Panc1 (cell line): Measurements from ENCODE around the gene ACOT2. TPM values are rescaled to one million over a fixed set of nuclear protein-coding genes. Genes with fewer than 3 reads are reported as not detected.
"Not testable (repeated sequence)": the region's sequence is repeated elsewhere in the genome, so short reads cannot be mapped to it uniquely, and the experiment has no call there.

Experiments used
- ATAC-seq: fragments of 200-7000 bp; cut with Tn5 transposase; 2 replicates; pipeline ENCODE4 v1.9.1; 2020; ENCODE audit warnings: mild to moderate bottlenecking, moderate library complexity
- BruUV-seq: library from RNA; stranded (reverse); fragments of 400-500 nt; replicated peaks from 2 replicates; lab custom pipeline; 2021; lab: Mats Ljungman, UMichigan
- CTCF ChIA-PET: fragments of 300-600 bp; sonication (Branson Sonifier 250); formaldehyde crosslinking; loops from one replicate; lab custom pipeline; 2022; ENCODE audit warnings: antibody characterized with exemption; lab: Charles Lee
- POLR2A ChIA-PET: fragments of 300-600 bp; sonication (Branson Sonifier 250); formaldehyde crosslinking; loops from one replicate; lab custom pipeline; 2022; ENCODE audit warnings: antibody characterized with exemption; lab: Charles Lee
- DNase-seq: peaks from one replicate; pipeline ENCODE4 v3.0.0-alpha.2; 2010; ENCODE audit warnings: low read depth, low spot score
- H3K27ac ChIP-seq: 2 replicates; pipeline ENCODE4 v1.5.1; 2011; ENCODE audit warnings: mild to moderate bottlenecking, low read length, inconsistent platforms
- H3K27me3 ChIP-seq: fragments of 200-500 bp; sonication (Bioruptor generic); 2 replicates; pipeline ENCODE4 v1.6.0; 2014; ENCODE audit warnings: low read length, inconsistent platforms; ENCODE audit not compliant: control insufficient read depth, insufficient read depth
- H3K36me3 ChIP-seq: fragments of 200-500 bp; sonication (Bioruptor generic); 2 replicates; pipeline ENCODE4 v1.5.1; 2014; ENCODE audit warnings: inconsistent platforms, mild to moderate bottlenecking, low read length, moderate library complexity; ENCODE audit not compliant: control insufficient read depth, insufficient read depth
- H3K4me1 ChIP-seq: 2 replicates; pipeline ENCODE4 v1.5.1; 2011; ENCODE audit warnings: inconsistent platforms, mild to moderate bottlenecking, low read length, moderate library complexity; ENCODE audit not compliant: control insufficient read depth, insufficient read depth
- H3K4me3 ChIP-seq, 2 experiments: 2 replicates each; pipeline ENCODE4 v1.5.1; 2011 to 2012; ENCODE audit warnings: low read depth in 2 of 2, low read length in 2 of 2, mild to moderate bottlenecking in 2 of 2, inconsistent platforms in 1 of 2, moderate library complexity in 1 of 2
- H3K9me3 ChIP-seq: fragments of 200-500 bp; sonication (Bioruptor generic); 2 replicates; pipeline ENCODE4 v1.5.1; 2014; ENCODE audit warnings: low read depth, mild to moderate bottlenecking, inconsistent platforms, low read length, moderate library complexity; ENCODE audit not compliant: control insufficient read depth, insufficient read depth
- in situ Hi-C: cut with HindIII; loops from 2 replicates; pipeline ENCODE4 v1.10.0; 2016; ENCODE audit warnings: low sequenced_read_pairs, low pct_unique_long_range_greater_than_20kb
- intact Hi-C: fragments of 100-400 bp; cut with micrococcal nuclease; formaldehyde crosslinking; loops from one replicate; pipeline ENCODE4 v1.10.0; 2022; ENCODE audit not compliant: unreplicated experiment
- total RNA-seq: library from RNA; stranded (reverse); gene quantifications from one replicate; pipeline ENCODE4 v1.2.1, GENCODE V29; 2021; ENCODE audit not compliant: unreplicated experiment

The ACOT2 gene
- total RNA-seq, 1 experiment from 2014 or later = 24.9 TPM

DNA sequence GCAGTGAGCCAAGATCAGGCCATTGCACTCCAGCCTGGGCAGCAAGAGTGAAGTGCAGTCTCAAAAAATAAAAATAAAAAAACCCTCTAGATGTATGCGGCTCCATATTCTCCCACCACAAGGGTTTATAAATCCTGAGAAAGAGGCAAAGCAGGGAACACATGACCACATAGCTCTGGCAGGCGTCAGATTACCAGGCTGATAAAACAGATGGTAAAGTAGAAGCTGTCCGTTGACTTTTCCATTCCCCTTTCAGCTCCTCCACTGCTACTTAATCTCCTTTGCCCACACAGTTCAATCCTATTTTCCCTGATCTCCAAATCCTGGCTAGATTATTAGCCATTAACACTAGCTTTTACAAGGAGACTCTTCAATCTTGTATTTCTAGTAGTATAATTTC is 37.0 kb upstream of the ACOT2 start:
- H3K9me3 ChIP-seq, H3K36me3 ChIP-seq, H3K4me1 ChIP-seq, H3K4me3 ChIP-seq, DNase-seq, H3K27ac ChIP-seq, H3K27me3 ChIP-seq, intact Hi-C loops, in situ Hi-C loops, POLR2A ChIA-PET, BruUV-seq, ATAC-seq, CTCF ChIA-PET: not testable (repeated sequence)

- POLR2A ChIA-PET, BruUV-seq, CTCF ChIA-PET, H3K4me1 ChIP-seq, H3K9me3 ChIP-seq, in situ Hi-C loops, ATAC-seq, H3K36me3 ChIP-seq, H3K27me3 ChIP-seq, H3K4me3 ChIP-seq, H3K27ac ChIP-seq, DNase-seq, intact Hi-C loops: not testable (repeated sequence)
Observed at GRCh38 chr14:73537244-73538045, 31.6 kb upstream of the ACOT2 start.

DNA sequence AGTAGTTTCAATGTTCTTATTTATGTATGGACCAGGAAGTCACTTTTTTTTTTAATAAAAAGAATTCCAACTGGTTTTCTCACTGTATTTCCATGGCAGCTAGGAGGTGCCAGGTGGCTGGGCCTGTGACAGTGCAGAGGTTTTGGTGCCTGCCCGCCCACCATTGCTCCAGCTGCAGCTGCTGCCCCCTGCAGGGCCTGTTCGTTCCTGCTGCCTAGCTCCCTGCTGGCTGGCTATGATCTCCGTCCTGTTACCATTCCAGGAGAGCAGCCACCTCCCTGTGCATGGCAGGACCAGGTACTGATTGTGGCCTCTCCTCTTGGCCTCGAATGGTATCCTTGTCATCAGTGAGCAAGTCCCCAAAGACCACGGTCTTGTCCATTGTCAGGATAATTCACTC is 30.0 kb upstream of the ACOT2 start:
- H3K27me3 ChIP-seq, in situ Hi-C loops, H3K9me3 ChIP-seq, DNase-seq, intact Hi-C loops, BruUV-seq, H3K36me3 ChIP-seq, CTCF ChIA-PET, H3K27ac ChIP-seq, H3K4me1 ChIP-seq, H3K4me3 ChIP-seq, POLR2A ChIA-PET: not testable (repeated sequence)
- peak; percentile 72; the same call in 1 of the 2 replicates for ATAC-seq

DNA sequence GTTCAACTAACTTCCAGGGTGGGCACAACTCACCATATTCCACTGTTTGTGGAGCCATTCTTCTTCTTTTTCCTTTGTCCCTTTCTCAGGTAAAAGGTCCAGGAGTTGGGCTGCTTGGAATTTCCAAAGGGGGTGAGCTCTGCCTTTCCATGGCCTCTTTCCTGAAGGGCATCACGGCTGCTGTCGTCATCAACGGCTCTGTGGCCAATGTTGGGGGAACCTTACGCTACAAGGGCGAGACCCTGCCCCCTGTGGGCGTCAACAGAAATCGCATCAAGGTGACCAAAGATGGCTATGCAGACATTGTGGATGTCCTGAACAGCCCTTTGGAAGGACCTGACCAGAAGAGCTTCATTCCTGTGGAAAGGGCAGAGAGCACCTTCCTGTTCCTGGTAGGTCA is 26.1 kb upstream of the ACOT2 start:
- H3K4me1 ChIP-seq, H3K9me3 ChIP-seq, intact Hi-C loops, POLR2A ChIA-PET, CTCF ChIA-PET, DNase-seq, H3K27me3 ChIP-seq, H3K4me3 ChIP-seq, in situ Hi-C loops, BruUV-seq, H3K36me3 ChIP-seq, H3K27ac ChIP-seq, ATAC-seq: not testable (repeated sequence)

- ATAC-seq, H3K9me3 ChIP-seq, POLR2A ChIA-PET, H3K4me1 ChIP-seq, H3K4me3 ChIP-seq, DNase-seq, H3K27me3 ChIP-seq, intact Hi-C loops, in situ Hi-C loops, CTCF ChIA-PET, BruUV-seq, H3K36me3 ChIP-seq, H3K27ac ChIP-seq: not testable (repeated sequence)
Observed at GRCh38 chr14:73545353-73545752, 23.7 kb upstream of the ACOT2 start.

- H3K27ac ChIP-seq, H3K27me3 ChIP-seq, CTCF ChIA-PET, H3K9me3 ChIP-seq, BruUV-seq, ATAC-seq, POLR2A ChIA-PET, intact Hi-C loops, DNase-seq, H3K4me3 ChIP-seq, in situ Hi-C loops, H3K36me3 ChIP-seq, H3K4me1 ChIP-seq: not testable (repeated sequence)
Observed at GRCh38 chr14:73549097-73549496, 19.9 kb upstream of the ACOT2 start.

GRCh38 chr14:73549889-73550524 is 19.0 kb upstream of the ACOT2 start:
- H3K9me3 ChIP-seq, CTCF ChIA-PET, H3K27ac ChIP-seq, BruUV-seq, POLR2A ChIA-PET, in situ Hi-C loops, H3K27me3 ChIP-seq, H3K4me3 ChIP-seq, ATAC-seq, H3K4me1 ChIP-seq, H3K36me3 ChIP-seq, intact Hi-C loops, DNase-seq: not testable (repeated sequence)
